ENCODE measurements around the gene PXYLP1.

GRCh38 chr3:141280690-141281089 is 49.1 kb downstream of the PXYLP1 start:
- TF ChIP-seq CTCF (IDR thresholded peaks at IDR 0.05) (no peak), POLR2A (IDR thresholded peaks at IDR 0.05) (no peak)

Measured in uterus (tissue), 2 donors.